GM20000 (cell line): ENCODE results near the gene FAM234B.

ENCODE experiments used
- DNase-seq: peaks from one replicate; pipeline ENCODE4 v3.0.0; 2012; ENCODE audit warnings: low spot score
- CTCF ChIP-seq: IDR thresholded peaks from 2 replicates; pipeline ENCODE4 v1.5.1; 2012; ENCODE audit warnings: mild to moderate bottlenecking, control low read depth; ENCODE audit errors: extremely low read depth, missing control alignments

Gene FAM234B

GRCh38 chr12:13114251-13115052, 70.3 kb downstream of the FAM234B start:
- no peak for DNase-seq

GRCh38 chr12:13116259-13116658, 72.1 kb downstream of the FAM234B start:
- TF ChIP-seq CTCF = no peak
- DNase-seq = no peak

More at GRCh38 chr12:13114251-13115052, 70.3 kb downstream of the FAM234B start:
- no peak for TF ChIP-seq CTCF

GRCh38 chr12:13117029-13117428, 72.8 kb downstream of the FAM234B start:
- TF ChIP-seq CTCF = no peak
- no peak for DNase-seq

GRCh38 chr12:13119826-13120225, 75.6 kb downstream of the FAM234B start:
- no peak for TF ChIP-seq CTCF
- no peak for DNase-seq

GRCh38 chr12:13120413-13120812, 76.2 kb downstream of the FAM234B start:
- no peak for TF ChIP-seq CTCF
- no peak for DNase-seq

GRCh38 chr12:13121568-13121967, 77.4 kb downstream of the FAM234B start:
- no peak for TF ChIP-seq CTCF
- DNase-seq = no peak

- no peak for DNase-seq
- TF ChIP-seq CTCF = no peak
These were observed 80.7 kb downstream of the FAM234B start for GRCh38 chr12:13124656-13125505.
